Ramos (cell line): Measurements from ENCODE around the gene C3orf62.
"Not testable (repeated sequence)": the region's sequence is repeated elsewhere in the genome, so short reads cannot be mapped to it uniquely, and the experiment has no call there.

Source experiments
- in situ Hi-C: fragments of 300-500 bp; cut with MboI; formaldehyde crosslinking; loops from one replicate; pipeline ENCODE4 v1.14.3; 2022; ENCODE audit warnings: low sequenced_read_pairs; ENCODE audit not compliant: unreplicated experiment

C3orf62 gene

GRCh38 chr3:49220985-49221563 is 56.0 kb downstream of the C3orf62 start:
- in situ Hi-C loops: not testable (repeated sequence)

- in situ Hi-C loops: no loop called here
Observed at GRCh38 chr3:49219132-49219531, 57.9 kb downstream of the C3orf62 start.
